ENCODE measurements around the gene SLC35F3. TPM values are rescaled to one million over a fixed set of nuclear protein-coding genes. Genes with fewer than 3 reads are reported as not detected.
A peak's percentile ranks its signal among the peaks of the same experiment; 100 is the strongest.

SLC35F3 gene
- total RNA-seq, 1 donor from 2014 or later, result not detected

- ATAC-seq (no peak), DNase-seq (ENCODE audit: missing footprints) (no peak)
- intact Hi-C loops (cut with DNase I), result loop anchor here (2.0 to 5.0 kb wide), 2 partner anchors 156 to 198 kb away; no protein-coding TSS in a partner anchor
Measured at GRCh38 chr1:234310460-234310817, 406.0 kb downstream of the SLC35F3 start.

- intact Hi-C loops (cut with DNase I), result loop anchor here (2.0 to 5.0 kb wide), 2 partner anchors 157 to 199 kb away; no protein-coding TSS in a partner anchor
- ATAC-seq (no peak), DNase-seq (ENCODE audit: missing footprints) (no peak)
Measured at GRCh38 chr1:234311414-234311813, 406.9 kb downstream of the SLC35F3 start.

GRCh38 chr1:234313171-234313570, 408.7 kb downstream of the SLC35F3 start:
- intact Hi-C loops (cut with DNase I), result loop anchor here (5.0 kb wide), 1 partner anchor 201 kb away; no protein-coding TSS in a partner anchor
- DNase-seq (ENCODE audit: missing footprints) (no peak), ATAC-seq (no peak)

- intact Hi-C loops (cut with DNase I), result no loop called here
- no peak for ATAC-seq
- DNase-seq (ENCODE audit: missing footprints), result no peak
Measured at GRCh38 chr1:234315091-234315541, 410.6 kb downstream of the SLC35F3 start.

GRCh38 chr1:234315588-234315987, 411.1 kb downstream of the SLC35F3 start:
- intact Hi-C loops (cut with DNase I), result no loop called here
- no peak for DNase-seq (ENCODE audit: missing footprints)
- no peak for ATAC-seq

- DNase-seq (ENCODE audit: missing footprints) (no peak), ATAC-seq (no peak)
- intact Hi-C loops (cut with DNase I), result no loop called here
Measured at GRCh38 chr1:234316486-234316885, 412.0 kb downstream of the SLC35F3 start.

GRCh38 chr1:234316937-234317336, 412.5 kb downstream of the SLC35F3 start:
- ATAC-seq (no peak), DNase-seq (ENCODE audit: missing footprints) (no peak)
- intact Hi-C loops (cut with DNase I), result no loop called here

- intact Hi-C loops (cut with DNase I), result no loop called here
- ATAC-seq (no peak), DNase-seq (ENCODE audit: missing footprints) (no peak)
Measured at GRCh38 chr1:234320069-234320468, 415.6 kb downstream of the SLC35F3 start.

GRCh38 chr1:234320549-234320948, 416.1 kb downstream of the SLC35F3 start:
- intact Hi-C loops (cut with DNase I), result no loop called here
- DNase-seq (ENCODE audit: missing footprints) (no peak), ATAC-seq (no peak)

- no peak for ATAC-seq
- intact Hi-C loops (cut with DNase I), result no loop called here
- DNase-seq (ENCODE audit: missing footprints), result no peak
Measured at GRCh38 chr1:234321231-234321630, 416.8 kb downstream of the SLC35F3 start.

- no peak for DNase-seq (ENCODE audit: missing footprints)
- intact Hi-C loops (cut with DNase I), result no loop called here
- no peak for ATAC-seq
Measured at GRCh38 chr1:234322097-234322496, 417.6 kb downstream of the SLC35F3 start.

GRCh38 chr1:234322979-234323378, 418.5 kb downstream of the SLC35F3 start:
- DNase-seq (ENCODE audit: missing footprints), result peak; percentile 80
- intact Hi-C loops (cut with DNase I), result no loop called here
- ATAC-seq, result no peak

GRCh38 chr1:234324821-234325220, 420.3 kb downstream of the SLC35F3 start:
- intact Hi-C loops (cut with DNase I), result no loop called here
- DNase-seq (ENCODE audit: missing footprints), result no peak
- ATAC-seq, result no peak

GRCh38 chr1:234325878-234326496, 421.5 kb downstream of the SLC35F3 start:
- intact Hi-C loops (cut with DNase I), result no loop called here
- DNase-seq (ENCODE audit: missing footprints) (no peak), ATAC-seq (no peak)

- intact Hi-C loops (cut with DNase I), result no loop called here
- DNase-seq (ENCODE audit: missing footprints) (no peak), ATAC-seq (peak; percentile 69)
Measured at GRCh38 chr1:234326497-234327366, 422.3 kb downstream of the SLC35F3 start.

- DNase-seq (ENCODE audit: missing footprints) (no peak), ATAC-seq (no peak)
- intact Hi-C loops (cut with DNase I), result no loop called here
Measured at GRCh38 chr1:234327577-234328164, 423.2 kb downstream of the SLC35F3 start.

GRCh38 chr1:234330843-234331215, 426.4 kb downstream of the SLC35F3 start:
- DNase-seq (ENCODE audit: missing footprints) (no peak), ATAC-seq (no peak)
- intact Hi-C loops (cut with DNase I), result no loop called here

- no peak for ATAC-seq
- intact Hi-C loops (cut with DNase I), result no loop called here
- DNase-seq (ENCODE audit: missing footprints), result no peak
Measured at GRCh38 chr1:234331507-234331906, 427.0 kb downstream of the SLC35F3 start.

- no peak for ATAC-seq
- intact Hi-C loops (cut with DNase I), result no loop called here
- no peak for DNase-seq (ENCODE audit: missing footprints)
Measured at GRCh38 chr1:234336359-234336758, 431.9 kb downstream of the SLC35F3 start.

GRCh38 chr1:234337233-234337632, 432.8 kb downstream of the SLC35F3 start:
- DNase-seq (ENCODE audit: missing footprints), result no peak

More at GRCh38 chr1:234337233-234337632, 432.8 kb downstream of the SLC35F3 start:
- intact Hi-C loops (cut with DNase I), result no loop called here
- ATAC-seq, result no peak
